H1 (cell line): ENCODE results near the gene SLC6A3. TPM values are rescaled to one million over a fixed set of nuclear protein-coding genes. Genes with fewer than 3 reads are reported as not detected.

Experiments used
- JUND ChIP-seq: IDR thresholded peaks from 2 replicates; pipeline ENCODE4 v1.6.1; 2011; ENCODE audit warnings: mild to moderate bottlenecking, improper control_type of control experiment, low read length
- KDM5A ChIP-seq: fragments of 200-600 bp; IDR thresholded peaks from 2 replicates; pipeline ENCODE4 v1.7.1; 2012; ENCODE audit warnings: mild to moderate bottlenecking, low read length, inconsistent platforms, mixed read lengths
- SP2 ChIP-seq: IDR thresholded peaks from 2 replicates; pipeline ENCODE4 v1.6.1; 2012; ENCODE audit warnings: mild to moderate bottlenecking, low read length, inconsistent platforms
- polyA plus RNA-seq, 7 experiments: library from polyadenylated mRNA; depleted of rRNA in 3 of 7; stranded (reverse) in 5 of 7; unstranded in 2 of 7; fragments of >200 nt in 5 of 7; fragments of 200-250 nt in 2 of 7; gene quantifications; 1 replicate in 5 of 7; 2 replicates in 1 of 7; 4 replicates in 1 of 7; pipeline versions ENCODE4 v1.2.1 to v1.2.3, GENCODE V29; 2011 to 2013; ENCODE audit warnings: missing spikeins in 2 of 7, mixed read lengths in 2 of 7
- total RNA-seq: library from RNA; stranded (reverse); fragmentation: NEBNext Ultra II Directional; extraction: Animal tissue kit (Norgen Biotek cat#: 25700); gene quantifications from 2 replicates; pipeline ENCODE4 v1.2.1, GENCODE V29; 2021

The SLC6A3 gene
- total and polyA plus RNA-seq, 2 of the 8 experiments (the other 6 are each of a cell fraction or from before 2014, with no cell fraction given), result 0.48 to 0.91 TPM

GRCh38 chr5:1429066-1429465, 16.2 kb downstream of the SLC6A3 start (continued):
- no peak for TF ChIP-seq JUND
- TF ChIP-seq KDM5A, result no peak
- TF ChIP-seq SP2, result no peak
